T-helper 1 cell treated with Interleukin-12 subunit alpha and Interleukin-12 subunit beta and Interleukin-4 antibody, amounts not matched to agents 30 ng/mL and 1 ng/mL, for 36 hours (primary cell): ENCODE data around the gene EEF2K. TPM values are rescaled to one million over a fixed set of nuclear protein-coding genes. Genes with fewer than 3 reads are reported as not detected.

Experiments
- intact Hi-C: fragments of 100-400 bp; cut with micrococcal nuclease; formaldehyde crosslinking; loops from one replicate; pipeline ENCODE4 v1.15.1; 2024
- total RNA-seq: library from RNA; stranded (reverse); gene quantifications from 2 replicates; pipeline ENCODE4 v1.2.3, GENCODE V29; 2022

EEF2K gene
- total RNA-seq, 1 donor from 2014 or later: 23.0 TPM

GRCh38 chr16:22312897-22313781 is 107.1 kb downstream of the EEF2K start:
- intact Hi-C loops: no loop called here

GRCh38 chr16:22313876-22314470 is 107.9 kb downstream of the EEF2K start:
- intact Hi-C loops: no loop called here

DNA sequence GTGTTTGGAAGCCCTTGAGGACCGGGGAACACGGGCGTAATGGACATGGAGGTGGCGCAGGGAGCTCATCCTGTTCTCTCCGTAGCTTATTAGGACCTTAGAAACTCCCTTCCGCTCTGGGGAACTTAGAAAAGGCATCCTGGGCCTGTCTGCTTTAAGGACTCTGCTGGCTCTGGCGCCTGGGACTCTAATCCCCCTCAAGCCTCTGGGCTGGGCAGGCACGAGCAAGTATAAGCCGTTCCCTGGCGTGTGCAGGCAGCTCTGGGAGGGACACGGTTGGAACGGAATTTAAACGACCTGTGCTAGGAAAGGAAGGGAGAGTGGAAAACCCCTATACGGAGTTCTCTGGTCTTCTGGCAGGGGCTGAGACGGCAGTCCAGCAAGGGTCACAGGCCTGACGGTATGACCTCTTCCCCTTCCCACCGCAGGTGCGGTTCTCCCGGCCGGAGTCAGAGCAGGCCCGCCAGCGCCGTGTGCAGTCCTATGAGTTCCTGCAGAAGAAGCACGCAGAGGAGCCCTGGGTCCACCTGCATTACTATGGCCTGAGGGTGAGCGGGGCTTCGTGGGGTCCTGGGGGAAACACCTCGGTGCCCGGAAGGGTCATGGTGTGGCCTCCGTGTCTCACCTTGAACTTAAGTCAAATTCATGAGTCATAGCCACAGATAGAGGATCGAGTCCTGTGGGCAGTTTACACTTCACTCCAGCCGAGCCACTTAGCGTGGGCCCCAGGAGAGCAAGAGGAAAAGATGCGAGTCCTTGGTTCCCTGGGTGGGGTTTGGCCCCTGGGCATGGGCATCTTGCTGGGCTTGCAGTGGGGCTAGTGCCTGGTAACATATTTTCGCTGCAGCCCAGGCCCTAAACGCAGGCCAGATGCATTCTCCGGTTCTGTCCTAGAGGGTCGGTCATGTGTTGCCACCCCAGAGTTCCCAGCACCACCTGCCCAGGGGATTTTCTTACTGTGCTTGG is 108.9 kb downstream of the EEF2K start:
- intact Hi-C loops: no loop called here

DNA sequence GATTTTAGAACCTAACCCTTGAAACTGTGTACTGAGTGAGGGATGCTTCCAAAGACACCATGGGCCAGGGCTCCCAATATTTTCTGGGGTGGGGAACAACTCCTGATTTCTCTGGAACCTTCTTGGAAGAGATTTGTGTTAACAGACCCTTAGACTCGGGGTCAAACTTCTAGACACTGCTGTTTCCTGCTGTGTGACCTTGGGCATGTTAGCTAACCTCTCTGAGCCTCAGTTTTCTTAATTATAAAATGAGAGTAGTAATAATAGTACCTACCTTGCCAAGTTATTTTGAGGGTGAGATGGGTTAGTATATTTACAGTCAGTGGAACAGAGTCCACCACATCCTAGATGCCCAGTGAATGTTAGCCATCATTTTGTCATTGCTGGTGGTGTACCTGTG is 109.9 kb downstream of the EEF2K start:
- intact Hi-C loops: no loop called here

- intact Hi-C loops: no loop called here
Measured at GRCh38 chr16:22316411-22316811, 110.3 kb downstream of the EEF2K start.

GRCh38 chr16:22317001-22317530 is 111.0 kb downstream of the EEF2K start:
- intact Hi-C loops: no loop called here

- intact Hi-C loops: no loop called here
Measured at GRCh38 chr16:22317625-22318024, 111.5 kb downstream of the EEF2K start.

- intact Hi-C loops: no loop called here
Measured at GRCh38 chr16:22318690-22319358, 112.7 kb downstream of the EEF2K start.

DNA sequence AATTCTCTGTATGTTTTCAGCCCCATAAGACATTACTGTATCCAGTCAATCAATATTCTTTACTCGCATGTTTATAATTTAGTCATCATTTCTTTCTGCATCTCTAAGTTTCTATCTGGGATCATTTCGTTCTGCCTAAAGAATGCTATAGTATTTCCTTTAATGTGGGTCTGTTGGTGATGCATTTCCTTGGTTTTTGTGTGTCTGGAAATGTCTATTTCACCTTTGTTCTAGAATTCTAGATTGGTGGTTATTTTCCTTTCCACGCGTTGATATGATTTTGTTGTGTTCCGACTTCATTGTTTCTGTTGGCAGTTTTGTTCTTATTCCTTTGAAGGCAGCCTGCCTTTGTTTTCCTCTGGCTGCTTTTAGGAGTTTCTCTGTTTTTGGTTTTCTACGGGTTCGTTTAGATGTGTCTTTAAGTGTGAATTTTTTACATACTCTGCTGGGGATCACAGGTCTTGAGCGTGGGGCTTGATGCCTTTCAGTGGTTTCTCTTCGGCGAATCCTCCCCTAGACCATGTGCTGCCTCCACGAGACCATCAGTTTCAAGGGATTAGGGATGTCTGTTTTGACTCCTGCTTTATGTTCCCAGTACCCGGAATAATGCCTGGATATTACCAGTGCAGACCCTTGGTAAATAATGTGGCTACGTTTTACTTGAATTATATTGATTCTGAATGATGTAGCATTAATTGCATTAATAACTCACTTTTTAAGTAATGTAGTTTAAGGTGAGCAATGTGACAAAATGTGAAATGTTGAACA is 114.7 kb downstream of the EEF2K start:
- intact Hi-C loops: loop anchor here (1.0 to 5.0 kb wide), 6 partner anchors 22 to 1132 kb away; partner anchors contain the start of gene CDR2

DNA sequence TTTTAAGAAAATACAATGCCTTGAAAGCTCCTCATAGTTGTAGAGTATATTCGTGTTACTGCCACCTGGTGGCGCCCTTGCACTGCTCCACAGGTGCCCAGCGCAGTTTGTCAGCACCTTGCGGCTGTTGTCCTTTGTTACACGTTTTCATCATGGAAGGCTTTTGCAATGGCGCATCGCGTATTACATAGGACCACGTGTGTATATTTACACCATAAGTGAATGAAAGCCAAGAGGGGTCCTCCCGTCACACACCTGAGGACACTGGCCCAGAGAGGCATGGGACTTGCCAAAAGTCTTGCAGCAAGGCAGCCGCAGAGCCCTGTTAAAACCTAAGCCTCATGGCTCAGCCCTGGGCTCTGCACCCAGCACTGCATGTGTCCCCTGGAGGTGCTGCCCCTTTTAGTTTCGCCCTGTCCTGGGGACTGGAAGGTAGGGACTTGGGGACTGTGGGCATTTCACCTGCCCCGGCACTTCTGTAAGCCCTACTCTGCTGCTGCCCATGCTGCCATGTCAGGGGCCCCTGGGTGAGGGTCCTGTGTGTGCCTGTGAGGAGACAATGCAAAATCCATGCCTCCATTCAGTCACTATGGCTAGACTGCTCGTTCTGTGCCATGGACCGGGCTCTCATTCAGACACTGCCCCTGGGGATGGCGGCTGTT is 115.4 kb downstream of the EEF2K start:
- intact Hi-C loops: loop anchor here (1.0 to 5.0 kb wide), 6 partner anchors 23 to 1133 kb away; partner anchors contain the start of gene CDR2

DNA sequence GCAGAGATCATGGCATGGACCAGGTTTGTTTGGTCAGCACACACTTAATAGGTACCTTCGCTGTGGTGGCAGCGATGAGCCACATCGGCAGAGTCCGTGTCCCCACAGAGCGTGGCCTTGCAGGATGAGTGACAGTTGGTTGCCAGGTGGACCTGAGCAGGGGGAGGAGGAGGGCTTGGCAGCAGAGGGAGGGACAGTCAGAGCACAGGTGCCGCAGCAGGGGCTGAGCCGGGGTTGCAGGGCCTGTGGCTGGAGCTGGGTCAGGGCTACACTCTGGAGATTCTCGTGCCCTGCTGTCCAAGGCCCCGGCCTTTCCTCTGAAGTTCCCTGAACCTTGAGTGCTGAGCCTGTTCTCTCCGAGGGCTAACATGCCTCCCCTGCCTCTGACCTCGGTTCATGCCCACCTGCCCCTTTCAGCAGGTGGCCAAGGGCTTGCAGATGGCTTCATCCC is 116.0 kb downstream of the EEF2K start:
- intact Hi-C loops: loop anchor here (5.0 kb wide), 1 partner anchor 105 kb away; no protein-coding TSS in a partner anchor

DNA sequence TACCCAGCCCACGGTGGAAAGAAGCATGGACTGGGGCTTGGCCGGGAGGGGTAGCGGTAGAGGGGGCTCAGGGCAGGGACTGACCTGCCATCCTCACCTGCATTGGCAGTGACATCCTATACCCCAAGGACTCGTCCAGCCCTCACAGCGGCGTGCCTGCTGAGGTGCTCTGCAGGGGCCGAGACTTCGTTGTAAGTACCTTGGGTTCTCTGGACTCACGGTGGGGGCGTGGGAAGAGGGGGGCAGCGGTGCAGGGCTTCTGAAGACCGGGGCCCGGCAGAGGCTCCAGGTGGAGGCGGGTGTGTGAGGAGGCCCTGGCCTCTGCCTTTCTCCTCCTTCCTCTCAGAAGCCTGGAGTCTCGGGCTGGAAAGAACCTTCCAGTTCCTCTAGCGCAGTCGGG is 116.7 kb downstream of the EEF2K start:
- intact Hi-C loops: loop anchor here (5.0 kb wide), 1 partner anchor 105 kb away; no protein-coding TSS in a partner anchor

GRCh38 chr16:22323173-22323958 is 117.3 kb downstream of the EEF2K start:
- intact Hi-C loops: loop anchor here (5.0 kb wide), 1 partner anchor 104 kb away; no protein-coding TSS in a partner anchor

GRCh38 chr16:22323959-22324786 is 118.1 kb downstream of the EEF2K start:
- intact Hi-C loops: loop anchor here (5.0 kb wide), 1 partner anchor 103 kb away; no protein-coding TSS in a partner anchor

DNA sequence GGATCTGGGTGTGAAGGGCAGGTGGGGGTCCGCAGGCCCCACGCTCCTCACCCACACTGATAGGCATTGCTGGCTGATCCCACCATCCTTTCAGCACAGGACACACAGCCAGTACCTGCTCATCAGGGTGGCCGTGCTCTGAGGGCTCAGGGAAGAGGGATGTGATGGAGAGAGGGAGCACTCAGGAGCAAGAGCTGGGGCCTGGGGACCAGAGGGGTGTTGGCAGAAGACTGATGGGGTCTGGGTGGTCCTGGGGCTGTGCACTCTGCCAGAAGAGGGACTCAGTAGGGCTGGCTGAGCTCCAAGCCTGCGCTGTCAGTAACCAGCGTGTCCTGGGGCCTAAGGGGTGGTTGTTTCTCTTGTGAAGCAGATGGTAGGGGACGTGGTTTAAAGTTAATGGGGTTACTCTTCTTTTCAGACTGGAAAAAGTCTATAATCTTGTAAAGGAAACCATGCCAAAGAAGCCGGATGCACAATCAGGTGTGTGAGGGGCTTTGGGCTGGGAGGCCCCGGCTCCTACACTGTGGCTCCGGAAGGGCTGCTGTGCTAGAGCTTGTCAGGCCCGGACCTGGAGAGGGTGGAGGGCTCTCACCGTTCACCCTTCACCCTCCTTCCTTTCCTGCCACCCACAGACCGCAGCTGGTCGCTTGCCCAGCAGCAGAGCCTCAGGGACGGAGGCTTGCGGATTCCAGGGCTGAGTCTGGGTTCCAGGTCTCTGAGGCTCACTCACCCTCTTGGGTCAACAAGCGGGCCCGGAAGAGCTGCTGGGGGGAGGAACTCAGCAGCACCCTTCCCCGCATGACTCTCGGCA is 118.9 kb downstream of the EEF2K start:
- intact Hi-C loops: loop anchor here (5.0 kb wide), 1 partner anchor 102 kb away; no protein-coding TSS in a partner anchor
